ENCODE data around the gene SLC6A12.

The SLC6A12 gene

GRCh38 chr12:212715-213526, 1.0 kb downstream of the SLC6A12 start:
- no peak for DNase-seq

- no peak for DNase-seq
These were observed 1.6 kb downstream of the SLC6A12 start for GRCh38 chr12:212415-212714.

GRCh38 chr12:211639-212414, 2.1 kb downstream of the SLC6A12 start:
- no peak for DNase-seq

GRCh38 chr12:211142-211465, 2.9 kb downstream of the SLC6A12 start:
- DNase-seq = no peak

GRCh38 chr12:210277-211141, 3.4 kb downstream of the SLC6A12 start:
- DNase-seq = no peak

GRCh38 chr12:209851-210250, 4.1 kb downstream of the SLC6A12 start:
- DNase-seq = no peak

GRCh38 chr12:209246-209645, 4.7 kb downstream of the SLC6A12 start:
- no peak for DNase-seq

GRCh38 chr12:208813-209212, 5.1 kb downstream of the SLC6A12 start:
- DNase-seq = no peak

- DNase-seq = no peak
These were observed 6.2 kb downstream of the SLC6A12 start for GRCh38 chr12:207804-208203.

- no peak for DNase-seq
These were observed 7.1 kb downstream of the SLC6A12 start for GRCh38 chr12:206746-207440.

- no peak for DNase-seq
These were observed 8.9 kb downstream of the SLC6A12 start for GRCh38 chr12:205026-205425.

- DNase-seq = no peak
These were observed 9.7 kb downstream of the SLC6A12 start for GRCh38 chr12:204261-204678.

GRCh38 chr12:203462-204260, 10.3 kb downstream of the SLC6A12 start:
- no peak for DNase-seq

- no peak for DNase-seq
These were observed 10.9 kb downstream of the SLC6A12 start for GRCh38 chr12:203074-203461.

- no peak for DNase-seq
These were observed 11.8 kb downstream of the SLC6A12 start for GRCh38 chr12:202081-202731.

- no peak for DNase-seq
These were observed 12.6 kb downstream of the SLC6A12 start for GRCh38 chr12:201361-201760.

- DNase-seq = no peak
These were observed 15.3 kb downstream of the SLC6A12 start for GRCh38 chr12:198705-199104.

- no peak for DNase-seq
These were observed 15.9 kb downstream of the SLC6A12 start for GRCh38 chr12:197911-198695.

GRCh38 chr12:197347-197746, 16.6 kb downstream of the SLC6A12 start:
- no peak for DNase-seq

GRCh38 chr12:196436-196835, 17.5 kb downstream of the SLC6A12 start:
- no peak for DNase-seq

GRCh38 chr12:195951-196350, 18.0 kb downstream of the SLC6A12 start:
- DNase-seq = no peak

Measured in GF-D8 (cell line).